AG04449 (cell line): ENCODE results near the gene LMBR1L.

Experiments used
- CTCF ChIA-PET: fragments of 350-600 bp; formaldehyde crosslinking; extraction: SDS; loops from one replicate; lab custom pipeline; 2021; ENCODE audit warnings: antibody characterized with exemption; lab: Yijun Ruan, JAX
- POLR2A ChIA-PET: fragments of 400-600, 350-600 bp; formaldehyde crosslinking; extraction: SDS; loops from one replicate; lab custom pipeline; 2020; ENCODE audit warnings: antibody characterized with exemption, inconsistent platforms; lab: Yijun Ruan, JAX
- DNase-seq: peaks from one replicate; pipeline ENCODE4 v3.0.0-alpha.2; 2010; ENCODE audit warnings: low read depth, low spot score
- H3K4me3 ChIP-seq: 2 replicates; pipeline ENCODE4 v1.5.1; 2011; ENCODE audit warnings: low read depth, mild to moderate bottlenecking, control low read depth, low read length
- CTCF ChIP-seq: IDR thresholded peaks from one replicate; pipeline ENCODE4 v1.5.1; 2011; ENCODE audit warnings: mild to moderate bottlenecking, moderate library complexity, low read length, control low read depth, inconsistent platforms; ENCODE audit not compliant: insufficient read depth; ENCODE audit errors: missing control alignments

Gene LMBR1L

GRCh38 chr12:49094975-49095365 lies 15.7 kb downstream of the LMBR1L start:
- TF ChIP-seq CTCF = no peak
- ChIA-PET CTCF (interaction anchor here (1.2 to 21.3 kb wide), 9 partner anchors 11 to 139 kb away, joined by 3 to 430 read pairs (median 9); partner anchors contain the start of genes LMBR1L and TUBA1B), POLR2A (interaction anchor here (0.8 to 5.8 kb wide), 2 partner anchors 36 to 38 kb away, joined by 4 to 20 read pairs; partner anchors contain the start of gene TUBA1B)
- no peak overlapping the region for H3K4me3 ChIP-seq
- no peak for DNase-seq

GRCh38 chr12:49094160-49094974 lies 16.3 kb downstream of the LMBR1L start, which contains the start of gene DHH:
Gene DHH (minus strand): TSS chr12:49094801. CDS start chr12:49094512, 289 bp downstream.
- TF ChIP-seq CTCF = no peak
- ChIA-PET POLR2A (interaction anchor here (5.8 kb wide), 1 partner anchor 36 kb away, joined by 20 read pairs; the partner anchor contains the start of gene TUBA1B), CTCF (interaction anchor here (0.9 to 21.3 kb wide), 11 partner anchors 11 to 141 kb away, joined by 3 to 430 read pairs (median 9); partner anchors contain the start of genes LMBR1L and TUBA1B)
- no peak for DNase-seq
- peak within 1 kb of the TSS; percentile 12 for H3K4me3 ChIP-seq

- DNase-seq = no peak
- CTCF ChIA-PET = interaction anchor here (0.9 to 21.3 kb wide), 11 partner anchors 10 to 141 kb away, joined by 3 to 430 read pairs (median 8); partner anchors contain the start of genes LMBR1L and TUBA1B
- TF ChIP-seq CTCF = no peak
- peak overlapping the region; percentile 12; the same call in 1 of the 2 replicates for H3K4me3 ChIP-seq
- POLR2A ChIA-PET = interaction anchor here (0.6 to 5.8 kb wide), 2 partner anchors 16 to 37 kb away, joined by 5 to 20 read pairs; partner anchors contain the start of gene TUBA1B
Observed at GRCh38 chr12:49093792-49094159, 16.9 kb downstream of the LMBR1L start.

GRCh38 chr12:49092816-49093406 lies 17.7 kb downstream of the LMBR1L start:
- POLR2A ChIA-PET = interaction anchor here (5.8 kb wide), 1 partner anchor 38 kb away, joined by 20 read pairs; the partner anchor contains the start of gene TUBA1B
- no peak for TF ChIP-seq CTCF
- CTCF ChIA-PET = interaction anchor here (0.7 to 21.3 kb wide), 15 partner anchors 7 to 125 kb away, joined by 3 to 430 read pairs (median 9); partner anchors contain the start of genes LMBR1L, RHEBL1 and TUBA1B
- no peak for DNase-seq
- no peak overlapping the region for H3K4me3 ChIP-seq

- DNase-seq = no peak
- ChIA-PET POLR2A (interaction anchor here (5.8 kb wide), 1 partner anchor 38 kb away, joined by 20 read pairs; the partner anchor contains the start of gene TUBA1B), CTCF (interaction anchor here (0.7 to 21.3 kb wide), 14 partner anchors 8 to 141 kb away, joined by 3 to 430 read pairs (median 8); partner anchors contain the start of genes LMBR1L and RHEBL1)
- peak; percentile 40 for TF ChIP-seq CTCF
- peak overlapping the region; percentile 41 for H3K4me3 ChIP-seq
Observed at GRCh38 chr12:49092086-49092815, 18.4 kb downstream of the LMBR1L start.
